Urothelium cell line (cell line): ENCODE data around the gene STK33.

ENCODE experiments used
- DNase-seq: peaks from one replicate; pipeline ENCODE4 v3.0.0; 2011; ENCODE audit warnings: low spot score, mixed read lengths
- FAIRE-seq: peaks from 2 replicates; lab custom pipeline; 2011; peaks lifted over from hg19 to GRCh38; lab: Jason Lieb, UNC

STK33 gene

GRCh38 chr11:8459711-8460399 is 134.2 kb downstream of the STK33 start:
- no peak for FAIRE-seq

GRCh38 chr11:8442301-8442700 is 151.7 kb downstream of the STK33 start:
- no peak for DNase-seq
- no peak for FAIRE-seq

More at GRCh38 chr11:8459711-8460399, 134.2 kb downstream of the STK33 start:
- DNase-seq = no peak

GRCh38 chr11:8440649-8441048 is 153.4 kb downstream of the STK33 start:
- DNase-seq (no peak), FAIRE-seq (no peak)

- DNase-seq (no peak), FAIRE-seq (no peak)
Observed at GRCh38 chr11:8429483-8429882, 164.5 kb downstream of the STK33 start.

GRCh38 chr11:8426076-8426475 is 168.0 kb downstream of the STK33 start:
- DNase-seq = no peak
- FAIRE-seq = no peak

- no peak for FAIRE-seq
- no peak for DNase-seq
Observed at GRCh38 chr11:8415195-8415594, 178.8 kb downstream of the STK33 start.

GRCh38 chr11:8408151-8408941 is 185.7 kb downstream of the STK33 start:
- DNase-seq (no peak), FAIRE-seq (no peak)

- no peak for DNase-seq
- FAIRE-seq = no peak
Observed at GRCh38 chr11:8403310-8403709, 190.7 kb downstream of the STK33 start.

- no peak for DNase-seq
- no peak for FAIRE-seq
Observed at GRCh38 chr11:8392886-8393285, 201.1 kb downstream of the STK33 start.

GRCh38 chr11:8392166-8392565 is 201.9 kb downstream of the STK33 start:
- FAIRE-seq (no peak), DNase-seq (no peak)

- FAIRE-seq (no peak), DNase-seq (no peak)
Observed at GRCh38 chr11:8390851-8391612, 203.0 kb downstream of the STK33 start.

- DNase-seq = no peak
- FAIRE-seq = no peak
Observed at GRCh38 chr11:8389029-8389996, 204.7 kb downstream of the STK33 start.

GRCh38 chr11:8387693-8388092 is 206.3 kb downstream of the STK33 start:
- FAIRE-seq (no peak), DNase-seq (no peak)

GRCh38 chr11:8387141-8387540 is 206.9 kb downstream of the STK33 start:
- no peak for DNase-seq
- FAIRE-seq = no peak

GRCh38 chr11:8386134-8386864 is 207.7 kb downstream of the STK33 start:
- FAIRE-seq (no peak), DNase-seq (no peak)

- FAIRE-seq (no peak), DNase-seq (no peak)
Observed at GRCh38 chr11:8384199-8384821, 209.7 kb downstream of the STK33 start.

GRCh38 chr11:8383627-8384026 is 210.4 kb downstream of the STK33 start:
- no peak for FAIRE-seq
- no peak for DNase-seq

- FAIRE-seq = no peak
- DNase-seq = no peak
Observed at GRCh38 chr11:8383227-8383626, 210.8 kb downstream of the STK33 start.

GRCh38 chr11:8382436-8383053 is 211.5 kb downstream of the STK33 start:
- FAIRE-seq (no peak), DNase-seq (no peak)
